ENCODE results near the gene GPR17. TPM values are rescaled to one million over a fixed set of nuclear protein-coding genes. Genes with fewer than 3 reads are reported as not detected.

The GPR17 gene
- total and polyA plus RNA-seq, 9 of the 15 experiments (the other 6 are each of a cell fraction or from before 2014, with no cell fraction given) = not detected

DNA sequence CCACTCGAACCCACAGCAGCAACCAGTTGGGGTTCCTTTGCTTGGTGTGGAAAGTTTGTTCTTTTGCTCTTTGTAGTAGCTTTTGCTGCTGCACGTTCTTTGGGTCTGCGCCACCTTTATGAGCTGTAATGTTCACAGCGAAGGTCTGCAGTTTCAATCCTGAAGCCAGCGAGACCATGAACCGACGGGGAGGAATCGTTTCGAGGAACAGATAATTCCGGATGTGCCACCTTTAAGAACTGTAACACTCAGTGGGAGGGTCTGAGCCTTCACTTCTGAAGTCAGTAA lies 14.3 kb downstream of the GPR17 start:
- Histone ChIP-seq H3K27ac (ENCODE audit: extremely low read depth, low read depth, low read length) (no peak overlapping the region), H4K20me1 (replicated peaks; ENCODE audit: control insufficient read depth, insufficient read depth, low read length) (no peaks in the 10 kb centered on the region; the same call in none of the 2 replicates), H3K9me3 (replicated peaks; ENCODE audit: control insufficient read depth, insufficient read depth, low read depth, low read length) (no peaks in the 10 kb centered on the region; the same call in 1 of the 2 replicates), H3K4me2 (ENCODE audit: insufficient read depth, low read length) (no peak overlapping the region), H3K4me3 (no peak overlapping the region), H2AFZ (ENCODE audit: low read depth, low read length) (0 out of 2 replicates have a peak overlapping the region, but pooled peaks have one; percentile 51), H3K27me3 (ENCODE audit: control insufficient read depth in 2 of 2, insufficient read depth in 2 of 2, low read length in 2 of 2) (peaks cover 37 to 68% of the 10 kb centered on the region in 2 experiments), H3K4me1 (replicated peaks in 1 of 2; ENCODE audit: control insufficient read depth in 2 of 2, insufficient read depth in 2 of 2, low read length in 2 of 2) (peaks cover 2 to 12% of the 10 kb centered on the region in 2 experiments; a peak in 3 of 5 replicates), H3K36me3 (ENCODE audit: control insufficient read depth, insufficient read depth, low read length) (no peaks in the 10 kb centered on the region), H3K79me2 (ENCODE audit: control insufficient read depth, insufficient read depth, low read length) (no peaks in the 10 kb centered on the region), H3K9ac (ENCODE audit: insufficient read depth in 1 of 2, low read depth in 2 of 2, low read length in 2 of 2) (no peak overlapping the region), H3K9me1 (ENCODE audit: control insufficient read depth, insufficient read depth, low read length) (no peaks in the 10 kb centered on the region)
- intact Hi-C loops (cut with micrococcal nuclease) = no loop called here
- DNase-seq (ENCODE audit: extremely low read depth in 1 of 4, low spot score in 3 of 4) (no peak), FAIRE-seq (no peak), ATAC-seq (no peak)
- BruUV-seq (replicated peaks) = no TSS peak
- WGBS (ENCODE audit: insufficient coverage, low coverage, missing lambda C conversion rate) = 51% methylated on average over 10 of the region's 10 CpGs
- TF ChIP-seq NR3C1 (CRISPR knock-in tag; IDR thresholded peaks at IDR 0.05) (no peak), JUNB (CRISPR knock-in tag; conservative IDR thresholded peaks at IDR 0.05) (no peak)
- ChIA-PET CTCF (ENCODE audit: low intra/inter-chr PET ratio) (no interaction called here), POLR2A (interaction anchor here (0.9 kb wide), 1 partner anchor 10 kb away, joined by 3 read pairs; no protein-coding TSS in a partner anchor)
- in situ Hi-C loops (cut with MboI) = no loop called here

DNA sequence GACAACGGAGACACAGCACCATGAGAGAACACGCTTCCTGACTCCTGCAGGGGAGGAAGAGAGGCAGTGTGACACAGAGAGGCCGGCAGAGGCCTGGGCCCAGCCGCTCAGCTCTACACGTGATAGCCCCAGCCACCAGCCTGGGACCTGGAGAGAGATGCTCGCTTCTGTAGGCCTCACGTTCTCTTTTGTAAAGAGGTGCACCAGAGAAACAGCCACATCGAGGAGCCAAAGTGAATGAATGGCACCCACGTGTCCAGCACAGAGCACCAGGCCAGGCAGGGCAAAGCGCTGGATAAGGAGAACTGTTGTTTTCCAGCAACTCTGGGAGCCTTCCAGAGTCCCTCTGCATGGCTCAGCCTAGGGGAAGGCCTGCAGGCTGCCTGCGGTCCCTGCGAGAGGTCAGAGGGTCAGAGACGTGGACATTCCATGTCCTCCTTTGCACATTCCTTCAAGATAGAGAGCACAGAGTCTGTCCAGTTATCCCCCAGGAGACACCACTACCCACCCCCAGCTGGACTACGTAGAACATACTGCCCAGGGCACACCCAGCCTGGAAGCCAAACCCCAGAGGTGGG lies 15.2 kb downstream of the GPR17 start:
- Histone ChIP-seq H3K27ac (ENCODE audit: extremely low read depth, low read depth, low read length) (no peak overlapping the region), H3K9me1 (ENCODE audit: control insufficient read depth, insufficient read depth, low read length) (no peaks in the 10 kb centered on the region), H4K20me1 (replicated peaks; ENCODE audit: control insufficient read depth, insufficient read depth, low read length) (no peaks in the 10 kb centered on the region; the same call in none of the 2 replicates), H3K4me3 (no peak overlapping the region), H3K79me2 (ENCODE audit: control insufficient read depth, insufficient read depth, low read length) (no peaks in the 10 kb centered on the region), H3K36me3 (ENCODE audit: control insufficient read depth, insufficient read depth, low read length) (no peaks in the 10 kb centered on the region), H2AFZ (ENCODE audit: low read depth, low read length) (no peak overlapping the region), H3K4me1 (replicated peaks in 1 of 2; ENCODE audit: control insufficient read depth in 2 of 2, insufficient read depth in 2 of 2, low read length in 2 of 2) (peaks cover 2 to 12% of the 10 kb centered on the region in 2 experiments; a peak in 3 of 5 replicates), H3K4me2 (ENCODE audit: insufficient read depth, low read length) (no peak overlapping the region), H3K9ac (ENCODE audit: insufficient read depth in 1 of 2, low read depth in 2 of 2, low read length in 2 of 2) (peak overlapping the region in 1 of 2 experiments; percentile 22; a peak in 1 of 4 replicates), H3K9me3 (replicated peaks; ENCODE audit: control insufficient read depth, insufficient read depth, low read depth, low read length) (no peaks in the 10 kb centered on the region; the same call in 1 of the 2 replicates), H3K27me3 (ENCODE audit: control insufficient read depth in 2 of 2, insufficient read depth in 2 of 2, low read length in 2 of 2) (peaks cover 40 to 68% of the 10 kb centered on the region in 2 experiments)
- BruUV-seq (replicated peaks) = no TSS peak
- POLR2A ChIA-PET = no interaction called here
- no peak; the same call in 2 of the 3 replicates for ATAC-seq
- no peak for FAIRE-seq
- TF ChIP-seq, protein P1, sequence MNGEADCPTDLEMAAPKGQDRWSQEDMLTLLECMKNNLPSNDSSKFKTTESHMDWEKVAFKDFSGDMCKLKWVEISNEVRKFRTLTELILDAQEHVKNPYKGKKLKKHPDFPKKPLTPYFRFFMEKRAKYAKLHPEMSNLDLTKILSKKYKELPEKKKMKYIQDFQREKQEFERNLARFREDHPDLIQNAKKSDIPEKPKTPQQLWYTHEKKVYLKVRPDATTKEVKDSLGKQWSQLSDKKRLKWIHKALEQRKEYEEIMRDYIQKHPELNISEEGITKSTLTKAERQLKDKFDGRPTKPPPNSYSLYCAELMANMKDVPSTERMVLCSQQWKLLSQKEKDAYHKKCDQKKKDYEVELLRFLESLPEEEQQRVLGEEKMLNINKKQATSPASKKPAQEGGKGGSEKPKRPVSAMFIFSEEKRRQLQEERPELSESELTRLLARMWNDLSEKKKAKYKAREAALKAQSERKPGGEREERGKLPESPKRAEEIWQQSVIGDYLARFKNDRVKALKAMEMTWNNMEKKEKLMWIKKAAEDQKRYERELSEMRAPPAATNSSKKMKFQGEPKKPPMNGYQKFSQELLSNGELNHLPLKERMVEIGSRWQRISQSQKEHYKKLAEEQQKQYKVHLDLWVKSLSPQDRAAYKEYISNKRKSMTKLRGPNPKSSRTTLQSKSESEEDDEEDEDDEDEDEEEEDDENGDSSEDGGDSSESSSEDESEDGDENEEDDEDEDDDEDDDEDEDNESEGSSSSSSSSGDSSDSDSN (IDR thresholded peaks at IDR 0.05; ENCODE audit: borderline replicate concordance in 1 of 2, low read depth in 2 of 2, low read length in 2 of 2) = no peak
- TF ChIP-seq TOE1 (IDR thresholded peaks at IDR 0.05; ENCODE audit: borderline replicate concordance) = no peak
- no peak for TF ChIP-seq TOE1 (CRISPR knock-in tag; IDR thresholded peaks at IDR 0.05; ENCODE audit: borderline replicate concordance, low read depth)
- TF ChIP-seq BHLHE40 (IDR thresholded peaks at IDR 0.05; ENCODE audit: low read length) = no peak
- CTCF ChIA-PET (ENCODE audit: low intra/inter-chr PET ratio) = no interaction called here
- intact Hi-C loops (cut with micrococcal nuclease) = no loop called here
- 25% methylated on average over 12 of the region's 14 CpGs for WGBS (ENCODE audit: insufficient coverage, low coverage, missing lambda C conversion rate)
- in situ Hi-C loops (cut with MboI) = no loop called here
- no peak for DNase-seq (ENCODE audit: extremely low read depth in 1 of 4, low spot score in 3 of 4)

Measured in K562 (cell line).